ENCODE results near the gene ELL2.

The ELL2 gene

GRCh38 chr5:95963650-95964410 is 2.2 kb upstream of the ELL2 start:
- DNase-seq (ENCODE audit: low read depth): no peak
- H3K4me3 ChIP-seq (ENCODE audit: low read depth, low read length): no peak overlapping the region
- no peak for TF ChIP-seq CTCF (IDR thresholded peaks at IDR 0.05; ENCODE audit: control insufficient read depth, extremely low read depth, insufficient read depth)

- H3K4me3 ChIP-seq (ENCODE audit: low read depth, low read length): no peak overlapping the region
- no peak for TF ChIP-seq CTCF (IDR thresholded peaks at IDR 0.05; ENCODE audit: control insufficient read depth, extremely low read depth, insufficient read depth)
- no peak for DNase-seq (ENCODE audit: low read depth)
These were observed 1.1 kb upstream of the ELL2 start for GRCh38 chr5:95962785-95963184.

GRCh38 chr5:95962475-95962773 is 773 bp upstream of the ELL2 start:
- DNase-seq (ENCODE audit: low read depth): no peak
- TF ChIP-seq CTCF (IDR thresholded peaks at IDR 0.05; ENCODE audit: control insufficient read depth, extremely low read depth, insufficient read depth): no peak
- no peak overlapping the region for H3K4me3 ChIP-seq (ENCODE audit: low read depth, low read length)

GRCh38 chr5:95960667-95961616 is 709 bp downstream of the ELL2 start:
- peak; percentile 88 for TF ChIP-seq CTCF (IDR thresholded peaks at IDR 0.05; ENCODE audit: control insufficient read depth, extremely low read depth, insufficient read depth)
- peak overlapping the region; percentile 78 for H3K4me3 ChIP-seq (ENCODE audit: low read depth, low read length)
- DNase-seq (ENCODE audit: low read depth): no peak

- DNase-seq (ENCODE audit: low read depth): no peak
- peak overlapping the region; percentile 78 for H3K4me3 ChIP-seq (ENCODE audit: low read depth, low read length)
- peak; percentile 36 for TF ChIP-seq CTCF (IDR thresholded peaks at IDR 0.05; ENCODE audit: control insufficient read depth, extremely low read depth, insufficient read depth)
These were observed 1.6 kb downstream of the ELL2 start for GRCh38 chr5:95959888-95960666.

GRCh38 chr5:95959051-95959887 is 2.4 kb downstream of the ELL2 start:
- no peak for DNase-seq (ENCODE audit: low read depth)
- H3K4me3 ChIP-seq (ENCODE audit: low read depth, low read length): peak overlapping the region; percentile 78
- no peak for TF ChIP-seq CTCF (IDR thresholded peaks at IDR 0.05; ENCODE audit: control insufficient read depth, extremely low read depth, insufficient read depth)

All from LNCaP clone FGC (cell line).